ENCODE data around the gene DOCK11.

- peak; percentile 49 for TF ChIP-seq CTCF (conservative IDR thresholded peaks at IDR 0.05; ENCODE audit: low read depth, low read length)
- TF ChIP-seq EZH2 (IDR thresholded peaks at IDR 0.05; ENCODE audit: borderline replicate concordance, low read depth, low read length, poor library complexity, severe bottlenecking): no peak
Measured at GRCh38 chrX:118459494-118459893, 36.1 kb upstream of the DOCK11 start.
